OCI-LY7 (cell line): Measurements from ENCODE around the gene SPTB. TPM values are rescaled to one million over a fixed set of nuclear protein-coding genes. Genes with fewer than 3 reads are reported as not detected.

Experiments
- BruUV-seq: library from RNA; stranded (reverse); fragments of 400-500 nt; replicated peaks from 2 replicates; lab custom pipeline; 2021; lab: Mats Ljungman, UMichigan
- CTCF ChIA-PET: fragments of 300-600 bp; sonication (Branson Sonifier 250); formaldehyde crosslinking; loops from one replicate; lab custom pipeline; 2022; ENCODE audit warnings: antibody characterized with exemption; ENCODE audit not compliant: unreplicated experiment; lab: Charles Lee
- POLR2A ChIA-PET: fragments of 300-600 bp; sonication (Branson Sonifier 250); formaldehyde crosslinking; loops from one replicate; lab custom pipeline; 2022; ENCODE audit warnings: antibody characterized with exemption; lab: Charles Lee
- DNase-seq: peaks from one replicate; pipeline ENCODE4 v3.0.0-alpha.2; 2015; ENCODE audit warnings: low spot score
- H2AFZ ChIP-seq: fragments of 200-600 bp; sonication (generic), shearing (Covaris generic); 2 replicates; pipeline ENCODE4 v1.6.1; 2014; ENCODE audit warnings: mild to moderate bottlenecking, antibody characterized with exemption, low read length, moderate library complexity
- H3K27ac ChIP-seq: fragments of 200-600 bp; sonication (generic); 2 replicates; pipeline ENCODE4 v1.5.1; 2014; ENCODE audit warnings: mixed run types, low read depth, mild to moderate bottlenecking, moderate library complexity, low read length, inconsistent platforms; ENCODE audit not compliant: poor library complexity, severe bottlenecking
- H3K36me3 ChIP-seq: fragments of 200-600 bp; sonication (generic); 2 replicates; pipeline ENCODE4 v1.6.1; 2014; ENCODE audit warnings: mild to moderate bottlenecking, antibody characterized with exemption, low read length, moderate library complexity, mixed read lengths; ENCODE audit not compliant: insufficient read depth
- H3K4me1 ChIP-seq: fragments of 200-600 bp; sonication (generic); 2 replicates; pipeline ENCODE4 v1.5.1; 2014; ENCODE audit warnings: mild to moderate bottlenecking, low read length; ENCODE audit not compliant: insufficient read depth, poor library complexity, severe bottlenecking
- H3K4me2 ChIP-seq: fragments of 200-600 bp; sonication (generic); 2 replicates; pipeline ENCODE4 v1.6.1; 2014; ENCODE audit warnings: mild to moderate bottlenecking, low read length
- H3K4me3 ChIP-seq: fragments of 200-600 bp; sonication (generic); 2 replicates; pipeline ENCODE4 v1.5.1; 2014; ENCODE audit warnings: mild to moderate bottlenecking, low read depth, low read length; ENCODE audit not compliant: poor library complexity, severe bottlenecking
- H3K79me2 ChIP-seq: fragments of 200-600 bp; sonication (generic); 2 replicates; pipeline ENCODE4 v1.6.1; 2016; ENCODE audit warnings: low read depth, mild to moderate bottlenecking, low read length, moderate library complexity, mixed read lengths; ENCODE audit not compliant: insufficient read depth
- H3K9me2 ChIP-seq: fragments of 200-600 bp; sonication (generic); 2 replicates; pipeline ENCODE4 v1.6.1; 2016; ENCODE audit warnings: mild to moderate bottlenecking, low read length, mixed read lengths; ENCODE audit not compliant: insufficient read depth
- H3K9me3 ChIP-seq: fragments of 200-600 bp; sonication (generic); 2 replicates; pipeline ENCODE4 v1.6.1; 2014; ENCODE audit warnings: mild to moderate bottlenecking, mixed run types, low read length, mixed read lengths
- H4K20me1 ChIP-seq: fragments of 200-600 bp; sonication (generic); 2 replicates; pipeline ENCODE4 v1.6.1; 2014; ENCODE audit warnings: mild to moderate bottlenecking, antibody characterized with exemption, low read length, moderate library complexity, mixed read lengths; ENCODE audit not compliant: insufficient read depth
- EZH2phosphoT487 ChIP-seq: fragments of 200-600 bp; sonication (generic); IDR thresholded peaks from 2 replicates; pipeline ENCODE4 v1.6.1; 2018; ENCODE audit warnings: low read depth, borderline replicate concordance, mild to moderate bottlenecking, mixed run types, antibody characterized with exemption, low read length, moderate library complexity, mixed read lengths
- intact Hi-C: fragments of 100-400 bp; cut with micrococcal nuclease; formaldehyde crosslinking; loops from one replicate; pipeline ENCODE4 v1.10.0; 2022; ENCODE audit not compliant: unreplicated experiment
- total RNA-seq, 2 experiments: library from RNA; depleted of rRNA in 1 of 2; stranded (reverse); fragments of >200 nt in 1 of 2; shearing (Covaris generic) in 1 of 2; gene quantifications; 2 replicates each; pipeline ENCODE4 v1.2.3, GENCODE V29; 2014 to 2022
- TF ChIP-seq, protein P1 (sequence below): fragments of 200-600 bp; sonication (generic); conservative IDR thresholded peaks from 2 replicates; pipeline ENCODE4 v1.5.1; 2014; ENCODE audit warnings: mild to moderate bottlenecking, antibody characterized with exemption, low read length, moderate library complexity, mixed read lengths

Gene SPTB
- total RNA-seq, 2 experiments from 2014 or later, result not detected

- no peak overlapping the region for H3K27ac ChIP-seq
- no peaks in the 10 kb centered on the region for H3K9me2 ChIP-seq
- no peaks in the 10 kb centered on the region for H3K9me3 ChIP-seq
- no peak for DNase-seq
- H2AFZ ChIP-seq, result no peak overlapping the region
- TF ChIP-seq EZH2phosphoT487, result no peak
- TF ChIP-seq, protein P1, sequence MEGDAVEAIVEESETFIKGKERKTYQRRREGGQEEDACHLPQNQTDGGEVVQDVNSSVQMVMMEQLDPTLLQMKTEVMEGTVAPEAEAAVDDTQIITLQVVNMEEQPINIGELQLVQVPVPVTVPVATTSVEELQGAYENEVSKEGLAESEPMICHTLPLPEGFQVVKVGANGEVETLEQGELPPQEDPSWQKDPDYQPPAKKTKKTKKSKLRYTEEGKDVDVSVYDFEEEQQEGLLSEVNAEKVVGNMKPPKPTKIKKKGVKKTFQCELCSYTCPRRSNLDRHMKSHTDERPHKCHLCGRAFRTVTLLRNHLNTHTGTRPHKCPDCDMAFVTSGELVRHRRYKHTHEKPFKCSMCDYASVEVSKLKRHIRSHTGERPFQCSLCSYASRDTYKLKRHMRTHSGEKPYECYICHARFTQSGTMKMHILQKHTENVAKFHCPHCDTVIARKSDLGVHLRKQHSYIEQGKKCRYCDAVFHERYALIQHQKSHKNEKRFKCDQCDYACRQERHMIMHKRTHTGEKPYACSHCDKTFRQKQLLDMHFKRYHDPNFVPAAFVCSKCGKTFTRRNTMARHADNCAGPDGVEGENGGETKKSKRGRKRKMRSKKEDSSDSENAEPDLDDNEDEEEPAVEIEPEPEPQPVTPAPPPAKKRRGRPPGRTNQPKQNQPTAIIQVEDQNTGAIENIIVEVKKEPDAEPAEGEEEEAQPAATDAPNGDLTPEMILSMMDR, result no peak
- no TSS peak for BruUV-seq
- ChIA-PET POLR2A (no interaction called here), CTCF (no interaction called here)
- no peak overlapping the region for H3K4me3 ChIP-seq
- intact Hi-C loops, result no loop called here
- no peak overlapping the region for H3K4me2 ChIP-seq
- H4K20me1 ChIP-seq, result no peaks in the 10 kb centered on the region
- no peaks in the 10 kb centered on the region for H3K36me3 ChIP-seq
- H3K79me2 ChIP-seq, result no peaks in the 10 kb centered on the region
- H3K4me1 ChIP-seq, result no peaks in the 10 kb centered on the region
These were observed 152.1 kb downstream of the SPTB start for GRCh38 chr14:64727551-64728071.

DNA sequence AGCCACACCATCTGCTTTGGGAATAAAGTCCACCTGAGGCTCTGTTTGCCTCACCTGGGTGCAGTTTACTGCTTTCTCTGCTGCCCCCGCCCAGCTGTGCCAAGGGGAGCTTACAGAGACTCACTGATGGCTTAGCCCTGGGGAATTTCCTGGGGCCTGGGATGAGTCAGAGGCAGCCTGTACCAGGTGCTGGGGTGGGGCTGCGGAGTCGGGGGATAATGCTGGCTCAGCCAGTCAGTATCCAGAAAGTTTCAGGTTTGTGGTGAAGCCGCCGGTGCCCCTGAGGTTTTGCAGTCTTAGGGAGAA is 153.2 kb downstream of the SPTB start:
- POLR2A ChIA-PET, result no interaction called here
- Histone ChIP-seq H2AFZ (no peak overlapping the region), H3K79me2 (no peaks in the 10 kb centered on the region), H3K36me3 (no peaks in the 10 kb centered on the region), H3K4me3 (no peak overlapping the region), H3K4me2 (no peak overlapping the region), H3K9me2 (no peaks in the 10 kb centered on the region), H3K9me3 (no peaks in the 10 kb centered on the region), H3K27ac (no peak overlapping the region), H3K4me1 (no peaks in the 10 kb centered on the region), H4K20me1 (no peaks in the 10 kb centered on the region)
- BruUV-seq, result no TSS peak
- intact Hi-C loops, result no loop called here
- DNase-seq, result no peak
- no peak for TF ChIP-seq EZH2phosphoT487
- TF ChIP-seq, protein P1, result no peak
- CTCF ChIA-PET, result no interaction called here

DNA sequence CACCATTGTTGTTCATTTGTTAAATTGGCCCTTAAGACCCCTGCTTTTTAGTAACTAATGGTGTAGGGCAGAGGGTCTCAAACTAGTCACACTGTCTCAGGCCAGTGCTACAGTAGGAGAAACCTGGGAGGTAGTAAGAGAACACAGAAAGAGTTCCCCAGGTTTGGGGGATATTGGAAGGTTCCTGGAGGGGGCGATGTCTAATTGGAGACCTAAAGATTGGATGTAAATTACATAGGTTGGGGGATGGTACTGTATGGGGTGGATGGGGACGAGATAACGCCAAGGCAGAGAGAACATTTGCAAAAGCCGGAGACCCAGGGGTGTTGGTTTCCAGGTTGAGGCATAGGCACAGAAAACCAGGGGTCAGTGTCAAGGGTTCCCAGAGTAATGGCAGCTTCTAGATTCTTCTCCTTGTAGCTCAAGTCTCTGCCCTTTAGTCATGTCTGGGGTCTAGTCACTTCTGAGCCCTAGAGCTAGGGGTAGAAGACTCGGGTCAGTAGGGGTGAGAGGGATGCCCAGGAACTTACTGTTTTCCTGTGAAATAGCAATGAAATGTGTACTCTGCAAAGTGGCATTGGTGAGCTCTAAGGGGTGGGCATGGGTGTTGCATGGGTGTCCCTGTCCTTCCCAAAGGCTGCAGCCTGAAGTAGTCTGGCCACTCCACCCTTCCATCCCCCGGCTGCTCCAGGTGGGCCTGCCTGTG is 153.7 kb downstream of the SPTB start:
- Histone ChIP-seq H3K4me1 (no peaks in the 10 kb centered on the region), H3K9me2 (no peaks in the 10 kb centered on the region), H3K27ac (no peak overlapping the region), H3K4me3 (no peak overlapping the region), H3K36me3 (no peaks in the 10 kb centered on the region), H2AFZ (no peak overlapping the region), H4K20me1 (no peaks in the 10 kb centered on the region), H3K79me2 (no peaks in the 10 kb centered on the region), H3K9me3 (no peaks in the 10 kb centered on the region), H3K4me2 (no peak overlapping the region)
- POLR2A ChIA-PET, result no interaction called here
- TF ChIP-seq, protein P1, result no peak
- intact Hi-C loops, result no loop called here
- DNase-seq, result no peak
- CTCF ChIA-PET, result no interaction called here
- no TSS peak for BruUV-seq
